Mammary epithelial cell (primary cell): ENCODE data around the gene EFNA4.

Experiments used
- CTCF ChIP-seq, 2 donors: IDR thresholded peaks in 1 of 2; conservative IDR thresholded peaks in 1 of 2; 2 replicates each; pipeline ENCODE4 v1.5.1; 2011 to 2012; ENCODE audit warnings: inconsistent platforms in 2 of 2, low read length in 2 of 2, mild to moderate bottlenecking in 2 of 2, control low read depth in 1 of 2, low read depth in 1 of 2; ENCODE audit not compliant: insufficient read depth in 1 of 2; ENCODE audit errors: extremely low read depth in 1 of 2
- EZH2 ChIP-seq: IDR thresholded peaks from 2 replicates; pipeline ENCODE4 v1.6.1; 2012; ENCODE audit warnings: low read length, inconsistent platforms, borderline replicate concordance

GRCh38 chr1:155018617-155019348 is 44.8 kb upstream of the EFNA4 start:
- TF ChIP-seq EZH2 = no peak
- TF ChIP-seq CTCF (conservative IDR thresholded peaks at IDR 0.05 in 1 of 2, IDR thresholded peaks at IDR 0.05 in 1 of 2; ENCODE audit: extremely low read depth in 1 of 2, insufficient read depth in 1 of 2, low read depth in 1 of 2, low read length in 2 of 2) = no peak
